GM18867 (cell line): ENCODE measurements around the gene ZYX.
A peak's percentile ranks its signal among the peaks of the same experiment; 100 is the strongest.

ENCODE experiments used
- ATAC-seq: cut with Tn5 transposase; IDR thresholded peaks from one replicate; pipeline ENCODE4 v1.9.1; 2021; ENCODE audit warnings: mild to moderate bottlenecking, moderate library complexity; ENCODE audit not compliant: unreplicated experiment

ZYX gene

GRCh38 chr7:143362131-143363015, 18.8 kb upstream of the ZYX start, which contains the start of gene FAM131B:
Gene FAM131B, minus strand, starts transcription at chr7:143362713. Its CDS starts 110 bp downstream, at chr7:143362603.
- peak; percentile 55 for ATAC-seq

GRCh38 chr7:143363016-143363937, 17.9 kb upstream of the ZYX start:
- ATAC-seq, result no peak

GRCh38 chr7:143367972-143368371, 13.2 kb upstream of the ZYX start:
- no peak for ATAC-seq

GRCh38 chr7:143368387-143368786, 12.8 kb upstream of the ZYX start:
- ATAC-seq, result no peak

- ATAC-seq, result no peak
Measured at GRCh38 chr7:143369678-143370651, 11.2 kb upstream of the ZYX start.

GRCh38 chr7:143372070-143372469, 9.1 kb upstream of the ZYX start:
- no peak for ATAC-seq

- ATAC-seq, result no peak
Measured at GRCh38 chr7:143373255-143373794, 7.8 kb upstream of the ZYX start.

- ATAC-seq, result no peak
Measured at GRCh38 chr7:143374561-143374960, 6.6 kb upstream of the ZYX start.

GRCh38 chr7:143375298-143376034, 5.7 kb upstream of the ZYX start:
- no peak for ATAC-seq

- ATAC-seq, result no peak
Measured at GRCh38 chr7:143376396-143376795, 4.7 kb upstream of the ZYX start.

GRCh38 chr7:143379611-143380259, 1.4 kb upstream of the ZYX start:
- ATAC-seq, result peak; percentile 9

GRCh38 chr7:143380260-143380645, 892 bp upstream of the ZYX start:
- ATAC-seq, result peak; percentile 60

GRCh38 chr7:143381427-143382125, 431 bp downstream of the ZYX start:
- ATAC-seq, result peak; percentile 21

- no peak for ATAC-seq
Measured at GRCh38 chr7:143382126-143382790, 1.1 kb downstream of the ZYX start.

- ATAC-seq, result no peak
Measured at GRCh38 chr7:143382791-143383641, 1.9 kb downstream of the ZYX start.

GRCh38 chr7:143383642-143383957, 2.5 kb downstream of the ZYX start:
- ATAC-seq, result no peak

GRCh38 chr7:143384148-143384547, 3.0 kb downstream of the ZYX start:
- no peak for ATAC-seq
